Mucosa of stomach (tissue), 1 donor: ENCODE results near the gene FAM111A.

Experiments
- H3K27me3 ChIP-seq: one replicate; pipeline ENCODE4 v1.7.0; 2013; ENCODE audit warnings: mild to moderate bottlenecking, low read length; ENCODE audit not compliant: control insufficient read depth, insufficient read depth
- H3K36me3 ChIP-seq: one replicate; pipeline ENCODE4 v1.7.0; 2013; ENCODE audit warnings: low read length; ENCODE audit not compliant: control insufficient read depth, insufficient read depth
- H3K4me1 ChIP-seq: one replicate; pipeline ENCODE4 v1.7.0; 2013; ENCODE audit warnings: mild to moderate bottlenecking, low read length; ENCODE audit not compliant: control insufficient read depth, insufficient read depth
- H3K4me3 ChIP-seq: one replicate; pipeline ENCODE4 v1.7.0; 2013; ENCODE audit warnings: low read length
- H3K9ac ChIP-seq: one replicate; pipeline ENCODE4 v1.7.0; 2013; ENCODE audit warnings: mild to moderate bottlenecking, low read length, moderate library complexity
- H3K9me3 ChIP-seq: one replicate; pipeline ENCODE4 v1.7.0; 2013; ENCODE audit warnings: mild to moderate bottlenecking, low read length, moderate library complexity; ENCODE audit not compliant: control insufficient read depth
- donor health status: Pancreatic carcinoma.

The FAM111A gene

GRCh38 chr11:59151761-59152160 is 9.1 kb downstream of the FAM111A start:
- Histone ChIP-seq H3K9ac (no peak overlapping the region), H3K27me3 (no peaks in the 10 kb centered on the region), H3K4me1 (no peaks in the 10 kb centered on the region), H3K9me3 (no peaks in the 10 kb centered on the region), H3K4me3 (no peak overlapping the region), H3K36me3 (no peaks in the 10 kb centered on the region)

GRCh38 chr11:59152312-59152951 is 9.8 kb downstream of the FAM111A start:
- Histone ChIP-seq H3K27me3 (no peaks in the 10 kb centered on the region), H3K9ac (no peak overlapping the region), H3K36me3 (no peaks in the 10 kb centered on the region), H3K4me3 (no peak overlapping the region), H3K9me3 (no peaks in the 10 kb centered on the region), H3K4me1 (no peaks in the 10 kb centered on the region)

- Histone ChIP-seq H3K9ac (no peak overlapping the region), H3K4me3 (no peak overlapping the region), H3K4me1 (no peaks in the 10 kb centered on the region), H3K27me3 (no peaks in the 10 kb centered on the region), H3K36me3 (no peaks in the 10 kb centered on the region), H3K9me3 (no peaks in the 10 kb centered on the region)
Measured at GRCh38 chr11:59154610-59155009, 12.0 kb downstream of the FAM111A start.

GRCh38 chr11:59157433-59157832 is 14.8 kb downstream of the FAM111A start:
- H3K9ac ChIP-seq: no peak overlapping the region
- no peak overlapping the region for H3K4me3 ChIP-seq
- no peaks in the 10 kb centered on the region for H3K4me1 ChIP-seq
- H3K36me3 ChIP-seq: no peaks in the 10 kb centered on the region
- H3K27me3 ChIP-seq: no peaks in the 10 kb centered on the region
- H3K9me3 ChIP-seq: no peaks in the 10 kb centered on the region

- H3K36me3 ChIP-seq: no peaks in the 10 kb centered on the region
- no peak overlapping the region for H3K4me3 ChIP-seq
- H3K9me3 ChIP-seq: no peaks in the 10 kb centered on the region
- no peaks in the 10 kb centered on the region for H3K4me1 ChIP-seq
- H3K27me3 ChIP-seq: no peaks in the 10 kb centered on the region
- H3K9ac ChIP-seq: no peak overlapping the region
Measured at GRCh38 chr11:59158206-59159068, 15.8 kb downstream of the FAM111A start.

- H3K9me3 ChIP-seq: no peaks in the 10 kb centered on the region
- no peaks in the 10 kb centered on the region for H3K36me3 ChIP-seq
- no peaks in the 10 kb centered on the region for H3K27me3 ChIP-seq
- no peaks in the 10 kb centered on the region for H3K4me1 ChIP-seq
- H3K4me3 ChIP-seq: no peak overlapping the region
- H3K9ac ChIP-seq: no peak overlapping the region
Measured at GRCh38 chr11:59164028-59164427, 21.4 kb downstream of the FAM111A start.

GRCh38 chr11:59171508-59172322 is 29.1 kb downstream of the FAM111A start, which contains the start of gene DTX4:
Gene DTX4 (plus strand): TSS chr11:59172132. CDS start chr11:59172596, 464 bp downstream.
- Histone ChIP-seq H3K4me3 (peak within 1 kb of the TSS; percentile 71), H3K36me3 (no peaks in the 10 kb centered on the region), H3K27me3 (no peaks in the 10 kb centered on the region), H3K9ac (peak within 1 kb of the TSS; percentile 70), H3K9me3 (no peaks in the 10 kb centered on the region), H3K4me1 (peaks cover 25% of the 10 kb centered on the region)

- peak overlapping the region; percentile 70 for H3K9ac ChIP-seq
- H3K4me3 ChIP-seq: peak overlapping the region; percentile 71
- H3K4me1 ChIP-seq: peaks cover 25% of the 10 kb centered on the region
- H3K36me3 ChIP-seq: no peaks in the 10 kb centered on the region
- no peaks in the 10 kb centered on the region for H3K27me3 ChIP-seq
- H3K9me3 ChIP-seq: no peaks in the 10 kb centered on the region
Measured at GRCh38 chr11:59172345-59173079, 29.9 kb downstream of the FAM111A start.

- Histone ChIP-seq H3K4me1 (peaks cover 25% of the 10 kb centered on the region), H3K36me3 (no peaks in the 10 kb centered on the region), H3K4me3 (peak overlapping the region; percentile 71), H3K27me3 (no peaks in the 10 kb centered on the region), H3K9me3 (no peaks in the 10 kb centered on the region), H3K9ac (peak overlapping the region; percentile 70)
Measured at GRCh38 chr11:59173080-59173963, 30.7 kb downstream of the FAM111A start.

- Histone ChIP-seq H3K36me3 (no peaks in the 10 kb centered on the region), H3K4me3 (peak overlapping the region; percentile 16), H3K9me3 (no peaks in the 10 kb centered on the region), H3K27me3 (no peaks in the 10 kb centered on the region), H3K9ac (peak overlapping the region; percentile 70), H3K4me1 (peaks cover 25% of the 10 kb centered on the region)
Measured at GRCh38 chr11:59173964-59174663, 31.5 kb downstream of the FAM111A start.
